ENCODE measurements around the gene OR2M4. TPM values are rescaled to one million over a fixed set of nuclear protein-coding genes. Genes with fewer than 3 reads are reported as not detected.
"Not testable (repeated sequence)": the region's sequence is repeated elsewhere in the genome, so short reads cannot be mapped to it uniquely, and the experiment has no call there.

The OR2M4 gene
- total RNA-seq, 2 experiments from 2014 or later, result not detected

- H3K4me3 Mint-ChIP-seq, result not testable (repeated sequence)
Observed at GRCh38 chr1:248273225-248273624, 42.0 kb downstream of the OR2M4 start.

GRCh38 chr1:248277876-248278275 is 46.7 kb downstream of the OR2M4 start, which contains the start of gene OR2T33:
Gene OR2T33 (minus strand): TSS chr1:248277976. CDS start chr1:248273814, 4,162 bp downstream.
- Mint-ChIP-seq H3K4me3 (no peak within 1 kb of the TSS), H3K9me3 (peaks cover 2% of the 10 kb centered on the region), H3K4me1 (ENCODE audit: low read depth) (no peaks in the 10 kb centered on the region), H3K27ac (no peak within 1 kb of the TSS), H3K27me3 (no peaks in the 10 kb centered on the region), H3K36me3 (no peaks in the 10 kb centered on the region)
- no peak for DNase-seq
- CTCF ChIA-PET, result no interaction called here
- intact Hi-C loops (cut with micrococcal nuclease), result no loop called here
- POLR2A ChIA-PET, result no interaction called here

More at GRCh38 chr1:248273225-248273624, 42.0 kb downstream of the OR2M4 start:
- POLR2A ChIA-PET; H3K27me3 Mint-ChIP-seq; H3K27ac Mint-ChIP-seq; CTCF ChIA-PET; H3K36me3 Mint-ChIP-seq; H3K4me1 Mint-ChIP-seq (ENCODE audit: low read depth); DNase-seq; H3K9me3 Mint-ChIP-seq; intact Hi-C loops (cut with micrococcal nuclease): not testable (repeated sequence)

GRCh38 chr1:248288391-248288790 is 57.2 kb downstream of the OR2M4 start:
- intact Hi-C loops (cut with micrococcal nuclease), result no loop called here
- H3K9me3 Mint-ChIP-seq, result no peaks in the 10 kb centered on the region
- ChIA-PET CTCF (no interaction called here), POLR2A (no interaction called here)
- no peaks in the 10 kb centered on the region for H3K36me3 Mint-ChIP-seq
- no peaks in the 10 kb centered on the region for H3K27me3 Mint-ChIP-seq
- H3K27ac Mint-ChIP-seq, result no peak overlapping the region
- no peak overlapping the region for H3K4me3 Mint-ChIP-seq
- H3K4me1 Mint-ChIP-seq (ENCODE audit: low read depth), result no peaks in the 10 kb centered on the region
- no peak for DNase-seq

Other genes starting within 250 kb of the OR2M4 start
- gene OR2L5, start 217.8 kb upstream of the OR2M4 start, total RNA-seq, result not detected
- gene OR2L2, start 201.3 kb upstream of the OR2M4 start, total RNA-seq, result under 1 TPM in 1 of 2 experiments, not detected in 1; 0.07 TPM
- not detected for gene OR2L3, start 184.6 kb upstream of the OR2M4 start, total RNA-seq
- not detected for gene OR2L13, start 136.2 kb upstream of the OR2M4 start, total RNA-seq
- not detected for gene OR2M5, start 86.3 kb upstream of the OR2M4 start, total RNA-seq
- gene OR2M2, start 56.6 kb upstream of the OR2M4 start, total RNA-seq, result not detected
- gene OR2M3, start 34.2 kb upstream of the OR2M4 start, total RNA-seq, result not detected
- not detected for gene OR2T33, start 46.6 kb downstream of the OR2M4 start, total RNA-seq
- not detected for gene OR2T12, start 72.0 kb downstream of the OR2M4 start, total RNA-seq
- gene OR2M7, start 93.2 kb downstream of the OR2M4 start, total RNA-seq, result not detected
- gene OR14C36, start 117.4 kb downstream of the OR2M4 start, total RNA-seq, result not detected
- gene OR2T4, start 130.2 kb downstream of the OR2M4 start, total RNA-seq, result not detected
- not detected for gene OR2T6, start 144.3 kb downstream of the OR2M4 start, total RNA-seq
- gene OR2T1, start 171.6 kb downstream of the OR2M4 start, total RNA-seq, result not detected
- gene OR2T2, start 214.2 kb downstream of the OR2M4 start, total RNA-seq, result not detected
- gene OR2T3, start 241.9 kb downstream of the OR2M4 start, total RNA-seq, result not detected

Measured in activated CD4-positive, alpha-beta memory T cell treated with anti-CD3 and anti-CD28 coated beads for 36 hours (primary cell).